HG03039 (cell line): ENCODE data around the gene TBC1D14.
"Not testable (repeated sequence)": the region's sequence is repeated elsewhere in the genome, so short reads cannot be mapped to it uniquely, and the experiment has no call there.

Experiments used
- ATAC-seq: cut with Tn5 transposase; IDR thresholded peaks from one replicate; pipeline ENCODE4 v1.9.1; 2021; ENCODE audit warnings: mild to moderate bottlenecking, moderate library complexity; ENCODE audit not compliant: unreplicated experiment

Gene TBC1D14

DNA sequence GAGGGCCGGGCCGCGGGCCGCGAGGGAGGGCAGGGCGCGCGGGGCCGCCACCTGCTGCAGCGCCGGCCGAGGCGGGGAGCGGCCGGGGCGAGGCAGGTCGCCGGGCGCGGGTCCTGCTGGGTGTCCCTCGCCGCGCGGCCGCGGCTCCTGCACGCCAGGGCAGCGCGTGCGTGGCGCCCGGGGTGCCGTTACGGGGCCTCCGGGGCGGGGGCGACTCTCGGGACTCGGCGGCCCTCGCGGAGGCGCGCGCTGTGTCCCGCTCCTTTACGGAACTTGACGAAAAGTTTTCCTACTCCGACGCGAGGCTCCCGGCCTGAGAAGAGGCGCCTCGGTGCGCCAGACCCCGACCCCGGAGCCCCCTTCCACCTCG lies 329 bp downstream of the TBC1D14 start:
- peak; percentile 27 for ATAC-seq

DNA sequence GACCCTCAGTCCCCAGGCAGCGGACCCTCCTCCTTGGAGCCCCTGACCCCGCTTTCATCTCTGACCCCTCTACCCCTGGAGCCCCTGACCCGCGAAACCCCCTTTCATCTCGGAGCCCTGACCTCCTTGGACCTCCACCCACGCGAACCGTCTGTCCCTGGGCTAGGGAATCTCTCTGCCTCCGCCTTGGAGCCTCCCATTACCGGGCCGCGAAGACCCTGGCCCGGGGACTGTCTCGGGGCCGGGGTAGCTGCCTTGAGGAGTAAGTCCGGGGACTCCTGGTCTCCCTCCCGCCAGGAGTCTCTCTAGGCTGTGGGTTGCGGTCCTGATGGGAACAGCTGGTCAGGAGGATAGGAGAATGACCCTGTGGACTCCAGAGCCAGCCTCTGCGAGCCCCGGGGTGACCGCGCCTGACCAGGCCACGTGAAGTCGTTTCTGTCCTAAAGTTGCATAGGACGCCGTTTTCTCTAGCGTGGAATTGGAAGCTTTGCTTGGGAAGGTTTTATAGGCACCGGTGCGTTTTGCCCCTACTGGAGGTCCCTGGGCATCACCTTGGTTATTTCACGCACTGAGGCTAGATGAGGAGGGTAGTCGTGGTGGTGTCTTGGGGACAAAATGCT lies 824 bp downstream of the TBC1D14 start:
- no peak for ATAC-seq

DNA sequence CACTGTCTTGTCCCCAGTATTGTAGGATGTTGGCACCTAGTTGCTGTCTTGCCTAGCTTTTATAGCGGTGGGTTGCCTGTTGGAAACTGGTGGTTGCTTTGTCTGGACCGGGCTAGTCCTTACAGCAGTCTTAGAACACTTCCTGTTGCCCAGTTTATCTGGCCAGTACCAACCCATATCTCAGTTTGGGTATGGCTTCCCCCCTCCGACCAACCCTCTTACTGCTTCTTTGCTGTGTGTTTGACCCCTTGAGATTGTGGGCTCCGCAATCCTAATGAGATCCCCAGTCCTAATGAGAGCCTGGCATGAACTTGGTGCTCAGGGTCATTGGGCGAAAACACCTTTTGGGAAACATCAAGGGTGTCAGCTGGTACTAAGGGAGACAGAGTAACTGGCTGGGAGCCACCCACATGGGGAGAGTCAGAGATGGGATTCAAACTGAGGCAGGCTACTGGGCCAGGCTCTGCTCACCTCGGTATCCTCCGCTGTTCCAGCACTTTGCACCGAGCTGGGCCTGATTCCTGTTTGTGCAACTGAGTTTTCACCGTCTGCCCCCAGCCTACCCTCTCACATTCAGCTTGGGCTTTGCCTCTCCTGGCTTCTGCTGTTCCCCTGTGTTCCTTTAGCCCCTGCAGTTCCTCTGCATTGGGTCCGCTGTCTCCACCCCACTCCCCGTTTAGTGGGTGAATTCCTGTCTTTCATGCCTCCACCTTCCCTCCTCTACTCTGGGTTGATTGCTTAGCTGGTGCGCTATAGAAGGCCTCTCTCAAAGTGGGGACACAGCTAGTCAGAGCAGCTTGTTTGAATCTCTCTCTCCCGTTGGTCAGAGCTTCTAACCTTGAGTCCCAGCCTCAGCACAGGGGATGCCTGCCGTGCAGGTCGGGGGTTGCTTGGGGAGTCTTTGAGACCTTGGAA lies 1.6 kb downstream of the TBC1D14 start:
- no peak for ATAC-seq

GRCh38 chr4:6911917-6912316 lies 2.3 kb downstream of the TBC1D14 start:
- ATAC-seq: not testable (repeated sequence)

- no peak for ATAC-seq
Measured at GRCh38 chr4:6912441-6912840, 2.8 kb downstream of the TBC1D14 start.

DNA sequence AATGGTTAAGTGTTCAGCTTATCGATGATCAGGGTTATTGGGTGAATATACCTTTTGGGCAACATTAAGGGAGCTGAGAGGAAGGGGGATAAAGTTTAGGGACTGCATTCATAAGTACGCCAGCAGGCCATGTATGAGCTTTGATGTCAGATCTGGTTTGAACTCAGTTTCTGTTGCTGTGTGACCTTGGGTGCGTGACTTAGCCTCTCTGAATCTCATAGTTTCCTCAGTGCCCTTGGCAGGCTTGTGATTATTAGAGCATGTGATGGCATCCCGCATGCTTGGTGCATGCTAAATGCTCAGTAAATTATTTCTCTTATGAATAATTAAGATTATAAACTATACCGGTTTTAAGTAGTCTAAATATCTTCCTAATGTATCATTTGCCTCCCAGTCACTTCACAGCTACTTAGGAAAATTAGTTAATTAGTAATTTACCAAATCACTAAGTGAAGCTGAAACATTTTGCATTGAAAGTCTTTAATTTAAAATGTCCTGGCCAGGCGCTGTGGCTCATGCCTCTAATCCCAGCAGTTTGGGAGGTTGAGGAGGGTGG lies 3.8 kb downstream of the TBC1D14 start:
- no peak for ATAC-seq

- no peak for ATAC-seq
Measured at GRCh38 chr4:6914448-6914847, 4.8 kb downstream of the TBC1D14 start.

DNA sequence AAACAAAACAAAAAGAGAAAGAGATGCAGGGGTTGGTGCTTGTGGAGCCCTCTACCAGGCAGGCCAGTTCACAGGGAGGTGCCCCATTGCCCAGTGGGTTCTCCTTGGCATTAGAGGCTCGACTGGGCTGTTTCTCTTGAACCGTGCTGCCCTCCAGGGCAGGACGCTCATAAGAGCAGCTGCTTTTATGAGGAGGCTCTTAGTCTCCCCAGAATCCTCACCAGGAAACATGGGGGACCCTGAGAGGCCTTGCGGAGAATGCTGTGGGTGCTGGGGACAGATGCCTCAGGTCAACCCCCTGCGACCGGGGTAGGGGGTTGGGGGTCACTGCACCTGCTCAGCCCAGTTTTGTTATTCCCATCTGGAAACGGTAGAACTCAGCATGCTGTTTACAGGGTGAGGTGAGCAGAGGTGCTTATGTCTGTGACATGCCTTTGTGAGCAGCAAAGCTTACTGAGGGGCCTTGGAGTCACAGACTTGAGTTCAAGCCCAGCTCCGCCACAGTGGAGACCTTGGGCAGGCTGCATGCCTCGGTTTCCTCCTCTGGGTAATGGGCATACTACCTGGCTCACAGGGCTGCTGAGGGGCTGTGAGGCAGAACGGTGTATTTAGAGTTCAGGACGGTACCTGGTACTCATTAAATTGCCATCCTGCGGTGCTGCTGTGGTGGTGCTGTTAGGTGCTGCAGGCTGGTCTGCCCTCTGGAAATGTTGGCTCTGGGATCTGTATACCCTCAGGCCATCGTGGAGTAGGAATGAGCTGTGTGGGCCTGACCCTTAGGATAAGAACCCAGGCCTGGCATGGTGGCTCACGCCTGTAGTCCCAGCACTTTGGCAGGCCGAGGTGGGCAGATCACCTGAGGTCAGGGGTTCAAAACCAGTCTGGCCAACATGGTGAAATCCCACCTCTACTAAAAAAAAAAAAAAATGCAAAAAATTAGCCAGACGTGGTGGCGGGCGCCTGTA lies 5.7 kb downstream of the TBC1D14 start:
- no peak for ATAC-seq

DNA sequence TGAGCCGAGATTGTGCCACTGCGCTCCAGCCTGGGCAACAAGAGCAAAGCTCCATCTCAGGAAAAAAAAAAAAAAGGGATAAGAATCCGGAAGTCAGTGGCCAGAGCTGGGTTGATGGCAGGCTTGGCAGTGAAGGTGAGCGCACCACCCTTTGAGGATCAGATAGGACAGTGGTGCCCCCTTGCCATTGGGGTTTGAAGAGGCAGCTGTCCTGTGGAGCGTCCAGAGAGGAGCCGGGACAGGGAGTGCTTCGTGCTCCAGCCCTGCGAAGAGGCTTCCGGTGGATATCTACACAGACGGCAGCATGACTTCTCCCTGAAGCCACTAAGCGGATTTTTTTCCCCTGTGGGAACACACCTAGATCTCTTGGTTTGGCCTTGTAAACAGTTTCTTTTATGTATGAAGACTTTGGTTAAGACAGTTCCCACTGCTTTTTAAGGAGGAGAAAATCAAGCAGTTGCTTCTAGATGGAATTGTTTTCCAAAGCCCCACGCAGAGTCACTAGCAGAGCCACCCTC lies 6.5 kb downstream of the TBC1D14 start:
- no peak for ATAC-seq

DNA sequence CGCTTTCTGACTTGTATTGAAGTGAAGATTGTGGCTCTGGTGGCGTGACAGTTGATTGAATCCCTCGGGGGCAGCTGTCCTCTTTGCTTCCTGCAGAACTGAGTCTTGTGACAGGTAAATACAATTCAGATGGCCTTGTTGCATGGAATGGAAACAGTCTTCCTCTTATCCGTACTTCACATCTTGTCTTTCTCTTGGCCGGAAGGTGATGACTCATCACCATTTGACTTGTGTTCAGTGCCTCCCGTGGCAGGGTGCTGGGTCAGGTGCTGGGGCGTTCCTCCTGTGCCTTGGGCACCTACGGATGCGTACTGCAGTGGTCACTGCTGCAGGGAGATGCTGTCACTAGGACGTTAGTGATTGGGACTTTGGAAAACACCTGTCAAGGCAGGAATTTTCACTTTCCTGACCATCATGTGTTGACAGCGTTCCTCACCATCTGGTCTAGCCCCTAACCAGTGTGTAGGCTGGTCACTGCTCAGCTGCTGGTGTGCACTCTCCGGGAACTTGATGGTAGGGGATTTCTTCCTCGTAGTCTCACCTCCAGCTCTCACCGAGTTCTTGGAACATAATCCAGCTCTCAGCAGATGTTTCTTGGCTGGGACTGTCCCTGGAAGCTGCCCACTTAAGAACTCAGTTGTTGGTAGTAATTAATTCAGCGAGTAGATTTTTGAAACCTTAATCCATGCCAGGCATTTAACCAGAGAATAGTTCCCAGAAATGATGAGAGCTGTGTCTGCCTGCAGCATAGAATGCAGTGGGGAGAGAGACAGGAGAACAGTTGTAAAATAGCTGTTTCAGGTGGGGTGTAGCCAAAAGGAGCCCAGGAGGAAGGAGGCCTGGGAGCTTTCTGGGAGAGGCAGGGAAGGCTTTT lies 7.2 kb downstream of the TBC1D14 start:
- ATAC-seq: peak; percentile 45

DNA sequence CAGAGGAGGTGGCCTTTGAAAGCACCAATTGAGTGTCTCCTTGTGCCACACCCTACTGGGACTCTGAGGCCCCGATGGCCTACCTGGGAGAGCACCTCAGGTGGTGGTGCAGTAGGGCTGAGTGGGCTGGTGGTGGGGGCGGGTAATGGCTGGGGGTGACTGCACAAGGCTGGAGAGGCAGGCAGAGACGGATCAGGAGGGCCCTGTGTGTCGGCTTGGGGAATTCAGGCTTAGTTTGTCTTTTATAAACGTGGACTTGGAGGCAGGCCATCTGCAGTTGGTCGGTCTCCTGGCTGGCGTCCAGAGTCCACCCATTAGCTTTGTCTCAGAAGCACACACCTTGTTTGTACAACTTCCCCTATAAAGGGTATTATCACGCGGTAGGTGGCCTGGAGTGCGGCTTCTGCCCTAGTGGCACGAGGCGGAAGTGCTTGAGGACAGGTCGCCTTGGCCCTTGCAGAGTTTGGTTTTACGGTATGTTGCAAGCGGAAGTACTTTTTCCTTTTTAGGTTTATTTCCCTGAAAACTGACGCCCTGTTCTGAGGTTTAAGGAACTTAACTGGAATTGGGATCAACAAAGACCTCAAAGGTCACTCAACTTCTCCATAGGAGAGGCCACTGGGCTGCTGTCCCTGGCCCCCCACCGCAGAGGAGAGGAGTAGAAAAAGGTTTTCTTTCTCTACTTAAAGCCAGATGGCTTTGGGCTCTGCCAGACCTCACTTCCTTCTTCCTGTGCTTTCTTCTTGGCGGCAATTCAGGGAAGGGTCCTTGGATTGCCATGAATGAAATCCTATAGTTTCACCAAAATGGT lies 8.0 kb downstream of the TBC1D14 start:
- ATAC-seq: peak; percentile 49

- ATAC-seq: no peak
Measured at GRCh38 chr4:6918338-6918737, 8.7 kb downstream of the TBC1D14 start.

GRCh38 chr4:6920171-6920570 lies 10.5 kb downstream of the TBC1D14 start:
- no peak for ATAC-seq

GRCh38 chr4:6923507-6923906 lies 13.9 kb downstream of the TBC1D14 start:
- no peak for ATAC-seq

DNA sequence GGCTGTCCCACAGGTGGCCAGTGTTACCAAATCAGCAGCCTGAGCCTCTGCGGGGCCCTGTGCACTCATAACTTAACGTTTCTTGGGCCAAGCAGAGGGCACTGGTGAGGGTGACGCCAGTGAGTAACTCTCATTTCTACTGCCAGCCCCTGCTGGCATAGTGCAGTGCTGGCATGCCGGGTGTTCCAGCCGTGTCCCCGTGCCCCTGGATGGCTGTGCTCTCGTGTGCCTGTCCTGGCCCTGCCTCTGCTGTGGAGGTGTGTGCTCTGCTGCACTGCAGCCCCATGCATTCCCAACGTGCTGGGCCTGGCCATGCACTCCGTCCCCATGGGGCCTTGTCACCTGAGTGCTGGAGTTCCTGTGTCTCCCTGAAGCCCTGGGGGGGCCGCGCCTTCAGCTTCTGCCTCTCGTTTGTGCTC lies 14.7 kb downstream of the TBC1D14 start:
- ATAC-seq: no peak

DNA sequence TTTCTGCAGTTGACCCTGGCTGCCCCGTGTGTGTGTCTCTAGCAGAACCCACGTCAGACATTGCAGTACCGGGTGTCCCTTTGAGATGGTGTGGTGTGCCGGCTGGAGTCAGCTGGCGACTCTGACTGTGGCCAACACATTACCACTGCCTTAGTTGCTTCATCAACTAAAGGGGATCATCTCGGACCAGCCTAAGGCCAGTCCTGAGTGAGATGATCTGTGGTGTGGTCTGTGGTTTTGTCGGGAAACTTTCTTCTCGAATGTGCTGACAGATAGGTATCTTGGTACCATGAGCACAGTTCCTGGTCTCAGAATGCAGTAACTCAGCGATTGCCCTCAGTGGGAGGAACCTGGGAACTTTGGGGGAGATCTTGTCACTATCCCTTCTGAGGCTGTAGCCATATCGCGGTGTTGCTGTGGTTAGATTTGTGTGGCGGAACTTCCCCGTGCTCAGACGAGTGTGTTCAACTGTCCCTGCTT lies 15.8 kb downstream of the TBC1D14 start:
- ATAC-seq: no peak

DNA sequence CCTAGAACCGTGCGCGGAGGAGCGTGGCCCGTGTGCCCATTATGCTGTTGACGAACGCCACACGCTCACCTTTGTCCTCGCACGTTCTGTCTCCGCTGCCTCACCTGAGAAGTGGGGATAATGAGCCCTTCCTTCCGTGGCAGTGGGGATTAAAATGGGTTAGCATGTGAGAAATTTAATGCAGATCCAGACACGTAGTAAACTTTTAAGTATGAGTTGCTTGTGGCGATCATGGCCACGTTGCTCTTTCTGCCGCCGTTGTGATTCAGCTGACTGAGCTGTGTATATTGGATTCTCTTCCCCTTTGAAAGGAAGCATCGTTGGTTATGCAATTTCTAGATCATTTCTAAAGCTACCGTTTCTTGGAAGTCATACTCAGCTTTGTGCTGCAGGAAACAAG lies 16.5 kb downstream of the TBC1D14 start:
- ATAC-seq: no peak

- no peak for ATAC-seq
Measured at GRCh38 chr4:6926681-6927478, 17.3 kb downstream of the TBC1D14 start.
